GM19099 (cell line): ENCODE results near the gene NEMP1.

Experiments used
- POLR2A ChIP-seq: IDR thresholded peaks from 3 replicates; pipeline ENCODE4 v1.6.1; 2011; ENCODE audit warnings: low read depth; ENCODE audit not compliant: insufficient read length; ENCODE audit errors: extremely low read depth

NEMP1 gene

GRCh38 chr12:57049119-57049446 is 29.5 kb downstream of the NEMP1 start:
- TF ChIP-seq POLR2A, result no peak

GRCh38 chr12:57048423-57049118 is 30.0 kb downstream of the NEMP1 start:
- no peak for TF ChIP-seq POLR2A

GRCh38 chr12:57047981-57048380 is 30.6 kb downstream of the NEMP1 start:
- no peak for TF ChIP-seq POLR2A

- no peak for TF ChIP-seq POLR2A
Observed at GRCh38 chr12:57046947-57047890, 31.4 kb downstream of the NEMP1 start.

- TF ChIP-seq POLR2A, result no peak
Observed at GRCh38 chr12:57046086-57046791, 32.4 kb downstream of the NEMP1 start.

GRCh38 chr12:57044889-57045288 is 33.7 kb downstream of the NEMP1 start:
- no peak for TF ChIP-seq POLR2A

GRCh38 chr12:57044468-57044867 is 34.1 kb downstream of the NEMP1 start:
- no peak for TF ChIP-seq POLR2A

GRCh38 chr12:57042695-57043094 is 35.9 kb downstream of the NEMP1 start:
- no peak for TF ChIP-seq POLR2A

- TF ChIP-seq POLR2A, result no peak
Observed at GRCh38 chr12:57040750-57041149, 37.8 kb downstream of the NEMP1 start.

GRCh38 chr12:57040211-57040610 is 38.4 kb downstream of the NEMP1 start:
- no peak for TF ChIP-seq POLR2A

- TF ChIP-seq POLR2A, result no peak
Observed at GRCh38 chr12:57039016-57039798, 39.4 kb downstream of the NEMP1 start.

GRCh38 chr12:57037264-57037663 is 41.3 kb downstream of the NEMP1 start:
- no peak for TF ChIP-seq POLR2A

- no peak for TF ChIP-seq POLR2A
Observed at GRCh38 chr12:57033431-57033830, 45.2 kb downstream of the NEMP1 start.

GRCh38 chr12:57031789-57032188 is 46.8 kb downstream of the NEMP1 start:
- no peak for TF ChIP-seq POLR2A

GRCh38 chr12:57031138-57031725 is 47.4 kb downstream of the NEMP1 start:
- TF ChIP-seq POLR2A, result no peak

- TF ChIP-seq POLR2A, result no peak
Observed at GRCh38 chr12:57029457-57029856, 49.1 kb downstream of the NEMP1 start.
